HG03064 (cell line): ENCODE data around the gene C19orf33.

ENCODE experiments used
- ATAC-seq: cut with Tn5 transposase; IDR thresholded peaks from one replicate; pipeline ENCODE4 v1.9.1; 2021; ENCODE audit warnings: low read depth; ENCODE audit not compliant: unreplicated experiment

C19orf33 gene

DNA sequence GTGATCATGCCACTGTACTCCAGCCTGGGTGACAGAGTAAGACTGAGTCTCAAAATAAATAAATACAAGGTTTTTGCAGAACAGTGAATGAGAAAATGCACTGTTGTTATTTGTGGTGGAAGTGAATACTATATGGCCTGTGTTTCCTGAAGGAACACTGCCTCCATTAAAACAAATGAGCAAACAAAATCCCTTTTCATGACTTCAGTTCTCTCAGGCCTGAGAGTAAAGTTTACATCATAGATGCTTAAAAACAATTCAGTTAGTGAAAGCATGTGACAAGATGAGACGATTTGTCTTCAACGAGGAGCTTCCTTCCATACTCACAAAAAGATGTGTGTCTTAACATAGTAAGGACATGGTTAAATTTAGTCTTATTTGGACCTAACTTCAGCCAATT, 25.3 kb upstream of the C19orf33 start:
- no peak for ATAC-seq

GRCh38 chr19:38280030-38280921, 23.8 kb upstream of the C19orf33 start:
- ATAC-seq, result no peak

DNA sequence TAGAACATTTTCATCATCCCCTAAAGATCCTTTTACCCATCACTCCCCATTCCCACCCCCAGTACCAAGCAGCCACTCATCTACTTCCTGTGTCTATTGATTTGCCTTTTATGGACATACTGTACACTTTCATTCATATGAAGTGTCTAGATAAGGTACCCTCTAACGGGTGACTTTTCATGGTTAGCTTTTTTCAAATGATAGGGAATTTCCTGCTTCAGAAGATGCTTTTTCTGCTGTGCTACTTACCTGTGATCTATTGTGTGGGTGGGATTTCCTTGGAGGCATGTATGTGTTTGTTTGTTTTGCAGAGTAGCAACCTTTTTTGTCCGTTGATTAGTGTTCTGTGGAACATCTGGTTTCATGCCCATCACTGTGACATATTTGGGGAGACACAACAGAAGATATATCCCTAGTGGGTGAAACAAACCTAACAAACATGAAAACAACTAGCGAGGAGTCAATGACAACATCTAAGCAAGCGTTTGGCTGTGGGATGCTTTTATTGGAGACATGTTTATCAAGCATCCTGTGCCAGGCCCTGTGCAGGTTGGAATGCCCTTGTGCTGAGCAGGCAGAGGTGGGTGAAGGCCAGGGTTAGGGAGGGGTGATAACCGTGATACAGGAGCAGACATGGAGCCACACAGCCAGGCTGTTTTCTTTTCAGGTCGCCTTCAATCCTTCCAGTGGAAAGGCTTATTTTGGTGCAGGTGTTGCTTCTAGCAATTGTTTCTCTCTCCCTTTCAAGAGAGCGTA, 22.1 kb upstream of the C19orf33 start:
- ATAC-seq, result no peak

DNA sequence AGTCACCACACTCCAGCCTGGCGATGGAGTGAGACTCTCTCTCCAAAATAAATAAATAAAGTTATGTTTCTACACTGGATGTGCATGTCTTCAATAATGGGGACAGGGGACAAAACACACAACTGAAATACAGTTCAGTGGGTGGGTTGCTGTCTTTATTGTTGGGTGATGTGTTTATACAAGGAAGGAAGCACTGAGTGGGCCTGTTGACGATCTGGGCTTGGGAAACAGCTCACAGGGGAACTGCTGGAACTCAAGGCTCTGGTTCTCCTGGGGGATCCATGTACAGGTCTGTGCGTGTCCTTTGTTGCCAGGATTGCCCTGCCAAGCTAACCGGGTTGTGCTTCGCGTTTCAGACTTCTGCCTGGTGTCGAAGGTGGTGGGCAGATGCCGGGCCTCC, 20.8 kb upstream of the C19orf33 start:
- no peak for ATAC-seq

- ATAC-seq, result no peak
Observed at GRCh38 chr19:38284422-38284821, 19.6 kb upstream of the C19orf33 start.

DNA sequence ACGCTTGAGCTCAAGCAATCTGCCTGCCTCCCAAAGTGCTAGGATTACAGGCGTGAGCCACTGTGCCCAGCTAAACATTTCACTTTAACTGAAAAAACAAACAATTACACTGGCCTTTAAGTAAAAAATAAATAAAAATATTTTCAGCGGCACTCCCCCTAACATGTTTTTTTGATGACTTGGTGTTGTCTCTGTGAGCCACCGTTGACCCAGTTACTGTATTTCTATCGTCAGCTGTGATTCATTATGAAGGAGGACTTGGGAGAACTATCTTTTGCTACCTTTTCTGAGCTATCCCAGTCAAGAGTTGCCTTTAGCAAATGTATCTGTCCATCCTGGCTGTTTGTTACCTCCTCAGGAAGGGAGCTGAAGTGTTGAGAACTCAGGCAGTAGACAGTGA, 18.5 kb upstream of the C19orf33 start:
- ATAC-seq, result no peak

- no peak for ATAC-seq
Observed at GRCh38 chr19:38287604-38288003, 16.4 kb upstream of the C19orf33 start.

DNA sequence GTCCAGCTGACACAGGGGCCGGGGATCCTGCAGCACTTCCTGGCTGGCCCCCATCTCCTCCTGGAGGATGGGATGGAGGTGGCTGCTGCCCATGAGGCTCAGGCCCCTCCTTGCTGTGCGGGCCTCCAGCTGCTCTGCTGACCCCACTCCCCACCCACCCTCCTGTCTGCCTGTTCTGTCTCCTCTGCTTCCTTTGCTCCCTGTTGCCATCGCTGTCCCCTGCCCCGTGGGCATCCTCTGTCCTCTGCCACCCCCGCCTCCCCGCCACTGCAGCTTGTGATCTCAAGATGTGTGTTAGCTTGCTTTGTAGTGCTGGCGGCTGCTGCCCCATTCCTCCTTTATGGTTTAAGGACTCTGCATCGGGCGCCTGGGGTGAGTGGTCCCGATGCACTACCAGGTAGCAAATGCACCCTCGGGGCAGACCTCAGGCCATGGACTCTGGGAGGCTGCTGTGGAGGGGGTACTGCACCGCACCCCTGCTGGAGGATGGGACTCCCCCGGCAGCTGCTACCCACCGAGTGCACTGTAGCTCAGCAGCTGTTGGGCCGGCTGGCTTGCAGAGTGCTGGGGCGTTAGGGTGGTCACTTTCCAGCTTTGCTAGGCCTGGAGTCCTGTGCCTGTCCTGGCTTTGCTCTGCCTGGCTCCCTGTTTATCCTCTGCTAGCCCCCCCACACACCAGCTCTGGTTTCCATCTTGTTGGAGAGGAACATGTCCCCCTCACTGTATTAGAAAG, 15.8 kb upstream of the C19orf33 start:
- no peak for ATAC-seq

DNA sequence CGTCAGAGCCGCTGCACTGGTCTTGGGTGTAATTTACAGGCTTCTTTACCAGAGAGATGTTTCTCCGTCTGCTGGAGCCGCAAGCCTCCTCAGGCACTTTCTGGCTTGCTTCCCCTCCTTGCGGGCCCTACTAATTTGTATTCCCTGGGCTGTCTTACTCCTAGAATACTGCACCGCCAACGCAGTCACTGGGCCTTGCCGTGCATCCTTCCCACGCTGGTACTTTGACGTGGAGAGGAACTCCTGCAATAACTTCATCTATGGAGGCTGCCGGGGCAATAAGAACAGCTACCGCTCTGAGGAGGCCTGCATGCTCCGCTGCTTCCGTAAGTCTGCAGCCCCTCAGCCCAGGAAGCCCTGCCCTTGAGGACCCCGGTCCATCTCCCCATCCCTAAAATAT, 14.1 kb upstream of the C19orf33 start:
- ATAC-seq, result no peak

- ATAC-seq, result no peak
Observed at GRCh38 chr19:38290631-38291147, 13.4 kb upstream of the C19orf33 start.

- ATAC-seq, result no peak
Observed at GRCh38 chr19:38291855-38292254, 12.2 kb upstream of the C19orf33 start.

DNA sequence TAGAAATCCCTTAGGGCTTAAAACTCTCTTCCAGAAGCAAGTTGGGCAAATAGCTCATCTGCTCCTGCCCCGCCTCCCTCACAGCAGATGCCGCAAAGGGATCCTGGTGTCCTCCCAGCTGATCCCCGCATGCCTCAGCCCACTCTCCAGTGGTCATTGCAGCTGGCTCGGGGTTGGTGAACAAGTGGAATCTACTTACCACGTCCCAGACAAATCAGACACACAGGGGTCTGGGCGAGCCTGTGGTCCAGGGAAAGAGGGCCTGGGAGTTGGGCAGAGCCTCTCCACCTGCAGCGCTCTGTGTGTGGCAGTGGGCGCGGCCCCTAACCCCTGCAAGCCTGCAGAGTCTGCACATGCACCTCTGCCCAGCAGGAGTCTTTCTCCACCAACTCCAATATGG, 10.8 kb upstream of the C19orf33 start:
- ATAC-seq, result no peak

GRCh38 chr19:38294090-38294489, 10.0 kb upstream of the C19orf33 start:
- ATAC-seq, result no peak

DNA sequence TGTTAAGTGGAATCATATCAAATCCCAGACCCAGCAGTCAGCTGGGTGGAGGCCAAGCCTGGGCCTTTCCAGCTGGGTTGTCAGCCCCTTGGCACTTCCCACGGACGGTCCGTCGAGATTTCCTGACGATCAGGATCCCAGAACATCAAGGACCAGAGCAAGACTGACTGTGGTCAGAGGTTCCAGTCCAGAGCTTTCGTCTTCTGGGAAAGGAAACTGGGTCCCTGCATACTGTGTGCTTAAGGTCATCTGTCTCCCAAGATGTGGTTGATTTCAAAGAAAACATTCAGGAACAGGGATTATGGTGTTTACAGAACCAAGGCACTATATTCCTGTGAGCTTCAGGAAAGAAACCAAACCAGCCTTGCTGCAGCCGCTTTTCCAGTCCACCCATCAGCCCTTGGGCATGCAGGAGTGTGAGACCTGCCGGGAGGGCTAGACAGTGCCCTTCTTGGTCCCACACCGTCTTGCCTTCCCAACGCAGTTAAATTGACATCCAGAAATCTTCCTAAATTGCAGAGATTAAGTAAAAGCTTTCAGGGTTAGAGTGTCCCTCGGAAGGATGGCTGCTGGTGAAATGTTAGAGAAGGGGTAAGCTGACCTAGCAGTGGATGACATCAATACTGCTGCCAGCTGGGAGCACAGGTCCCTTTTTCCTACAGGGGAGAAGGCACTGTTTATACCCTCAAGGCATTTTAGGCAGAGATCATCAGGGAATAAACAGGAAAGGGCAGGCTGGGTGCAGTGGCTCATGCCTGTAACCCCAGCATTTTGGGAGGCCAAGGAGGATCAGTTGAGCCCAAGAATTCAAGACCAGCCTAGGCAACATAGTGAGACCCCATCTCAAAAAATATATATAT, 5.0 kb upstream of the C19orf33 start:
- no peak for ATAC-seq

- ATAC-seq, result no peak
Observed at GRCh38 chr19:38304352-38304865, 358 bp downstream of the C19orf33 start.

- ATAC-seq, result no peak
Observed at GRCh38 chr19:38304866-38305429, 897 bp downstream of the C19orf33 start.

DNA sequence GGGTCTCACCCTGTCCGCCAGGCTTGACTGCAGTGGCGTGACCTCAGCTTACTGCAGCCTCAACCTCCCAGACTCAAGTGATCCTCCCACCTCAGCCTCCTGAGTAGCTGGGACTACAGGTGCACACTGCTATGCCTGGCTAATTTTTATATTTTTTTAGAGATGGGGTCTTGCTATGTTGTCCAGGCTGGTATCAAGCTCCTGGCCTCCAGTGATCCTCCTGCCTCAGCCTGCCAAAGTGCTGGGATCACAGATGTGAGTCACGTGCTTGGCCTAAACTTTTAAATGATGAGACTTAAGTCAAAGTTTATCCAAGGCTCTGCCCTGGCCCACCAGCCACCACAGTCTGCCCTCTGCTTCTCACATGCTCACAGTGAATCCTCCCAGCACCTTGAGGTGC, 2.2 kb downstream of the C19orf33 start:
- no peak for ATAC-seq

GRCh38 chr19:38307076-38307475, 3.0 kb downstream of the C19orf33 start:
- no peak for ATAC-seq

DNA sequence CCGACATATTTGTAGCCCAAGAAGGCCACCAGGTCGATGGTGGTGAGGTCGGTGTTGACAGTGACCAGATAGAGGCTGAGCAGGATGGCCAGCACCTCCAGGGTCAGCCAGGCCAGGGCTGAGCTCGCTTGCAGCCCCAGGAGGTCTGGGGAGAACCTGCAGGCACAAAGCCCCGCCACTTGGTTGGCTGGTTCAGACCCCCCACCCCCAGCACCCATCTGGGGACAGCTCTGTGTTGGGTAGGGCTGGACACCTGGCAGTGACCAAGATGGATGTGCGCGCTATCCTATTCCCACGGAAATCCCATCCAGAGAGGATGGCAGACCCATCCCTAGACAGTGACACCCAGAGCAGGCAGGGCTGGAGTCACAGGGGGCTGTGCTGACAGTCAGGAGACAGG, 3.5 kb downstream of the C19orf33 start:
- ATAC-seq, result no peak
